Gastrocnemius medialis (tissue), 4 donors: ENCODE results near the gene VPS16.

Source experiments
- POLR2A ChIP-seq, 2 donors: fragments of 450-650 bp; IDR thresholded peaks; one replicate each; pipeline ENCODE4 v1.6.1; 2017; ENCODE audit warnings: antibody characterized with exemption in 2 of 2, mild to moderate bottlenecking in 2 of 2, moderate library complexity in 2 of 2
- TF ChIP-seq, protein P1 (sequence below), 5 experiments: fragments of 450-650 bp in 3 of 5; fragments of 200-600 bp in 2 of 5; sonication (generic) in 2 of 5; IDR thresholded peaks in 4 of 5; conservative IDR thresholded peaks in 1 of 5; 1 replicate in 4 of 5; 2 replicates in 1 of 5; pipeline ENCODE4 v1.5.1; 2016 to 2019; ENCODE audit warnings: antibody characterized with exemption in 5 of 5, mild to moderate bottlenecking in 3 of 5, moderate library complexity in 3 of 5

DNA sequence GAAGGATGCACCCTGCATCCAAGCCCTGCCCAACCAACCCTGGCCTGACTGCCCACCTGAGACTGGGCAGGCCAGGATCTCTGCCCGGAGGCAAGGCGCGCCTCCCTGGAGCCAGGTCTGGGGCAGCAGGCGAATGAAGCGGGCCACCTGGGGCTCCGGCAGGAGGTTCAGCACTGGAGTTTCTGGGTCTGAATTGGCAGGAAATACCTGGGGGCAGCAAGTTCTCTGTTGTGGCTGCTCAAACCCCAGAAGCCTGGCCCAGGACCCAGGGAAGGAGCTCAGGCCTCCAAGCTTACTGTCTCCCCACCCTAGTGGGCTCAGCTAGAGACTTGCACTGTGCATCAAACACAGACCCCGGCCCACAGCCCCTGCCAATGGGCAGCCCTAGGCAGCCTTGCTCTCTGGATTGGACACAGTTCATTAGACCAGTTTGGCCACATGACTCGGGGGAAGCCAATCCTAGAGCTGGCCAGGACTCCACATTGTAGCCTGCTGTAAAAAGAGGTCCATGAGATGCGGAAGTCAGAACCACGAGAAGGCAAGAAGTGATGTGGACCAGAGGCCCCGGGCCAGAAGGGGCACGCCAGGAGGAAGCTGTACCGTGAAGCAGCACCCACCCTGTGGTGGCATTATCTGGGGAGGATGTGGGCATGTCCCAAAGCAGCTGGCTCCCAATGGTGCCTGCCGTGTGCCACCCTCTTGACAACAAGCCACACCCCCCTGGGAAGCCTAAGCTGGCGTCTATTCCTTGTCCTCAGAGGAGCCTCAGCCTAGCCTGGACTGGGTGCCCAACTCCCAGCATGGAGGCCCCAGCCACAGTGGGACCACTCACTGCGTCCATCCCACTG is 43.2 kb upstream of the VPS16 start:
- TF ChIP-seq, protein P1, sequence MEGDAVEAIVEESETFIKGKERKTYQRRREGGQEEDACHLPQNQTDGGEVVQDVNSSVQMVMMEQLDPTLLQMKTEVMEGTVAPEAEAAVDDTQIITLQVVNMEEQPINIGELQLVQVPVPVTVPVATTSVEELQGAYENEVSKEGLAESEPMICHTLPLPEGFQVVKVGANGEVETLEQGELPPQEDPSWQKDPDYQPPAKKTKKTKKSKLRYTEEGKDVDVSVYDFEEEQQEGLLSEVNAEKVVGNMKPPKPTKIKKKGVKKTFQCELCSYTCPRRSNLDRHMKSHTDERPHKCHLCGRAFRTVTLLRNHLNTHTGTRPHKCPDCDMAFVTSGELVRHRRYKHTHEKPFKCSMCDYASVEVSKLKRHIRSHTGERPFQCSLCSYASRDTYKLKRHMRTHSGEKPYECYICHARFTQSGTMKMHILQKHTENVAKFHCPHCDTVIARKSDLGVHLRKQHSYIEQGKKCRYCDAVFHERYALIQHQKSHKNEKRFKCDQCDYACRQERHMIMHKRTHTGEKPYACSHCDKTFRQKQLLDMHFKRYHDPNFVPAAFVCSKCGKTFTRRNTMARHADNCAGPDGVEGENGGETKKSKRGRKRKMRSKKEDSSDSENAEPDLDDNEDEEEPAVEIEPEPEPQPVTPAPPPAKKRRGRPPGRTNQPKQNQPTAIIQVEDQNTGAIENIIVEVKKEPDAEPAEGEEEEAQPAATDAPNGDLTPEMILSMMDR (IDR thresholded peaks at IDR 0.05 in 4 of 5, conservative IDR thresholded peaks at IDR 0.05 in 1 of 5), result no peak
- no peak for TF ChIP-seq POLR2A (IDR thresholded peaks at IDR 0.05)
